AG04450 (cell line): ENCODE measurements around the gene NANOS2. TPM values are rescaled to one million over a fixed set of nuclear protein-coding genes. Genes with fewer than 3 reads are reported as not detected.

Experiments used
- CTCF ChIA-PET: fragments of 300-600, 350-600 bp; formaldehyde crosslinking; extraction: SDS; loops from one replicate; lab custom pipeline; 2022; ENCODE audit warnings: antibody characterized with exemption, inconsistent platforms; lab: Charles Lee
- POLR2A ChIA-PET: fragments of 350-600 bp; formaldehyde crosslinking; extraction: SDS; loops from one replicate; lab custom pipeline; 2021; ENCODE audit warnings: antibody characterized with exemption, inconsistent platforms; lab: Yijun Ruan, JAX
- DNase-seq: peaks from one replicate; pipeline ENCODE4 v3.0.0-alpha.2; 2011; ENCODE audit warnings: low read depth, low spot score
- H3K27ac ChIP-seq: one replicate; pipeline ENCODE4 v1.5.1; 2012; ENCODE audit warnings: low read depth, low read length, control low read depth
- H3K27me3 ChIP-seq: one replicate; pipeline ENCODE4 v1.6.0; 2012; ENCODE audit warnings: low read length; ENCODE audit not compliant: control insufficient read depth, insufficient read depth
- H3K4me3 ChIP-seq: 2 replicates; pipeline ENCODE4 v1.5.1; 2011; ENCODE audit warnings: mild to moderate bottlenecking, low read depth, low read length, control low read depth
- H3K9me3 ChIP-seq: 2 replicates; pipeline ENCODE4 v1.5.1; 2012; ENCODE audit warnings: low read length; ENCODE audit not compliant: control insufficient read depth, insufficient read depth
- CTCF ChIP-seq: IDR thresholded peaks from 2 replicates; pipeline ENCODE4 v1.5.1; 2011; ENCODE audit warnings: low read depth, low read length, control low read depth, inconsistent platforms
- polyA minus RNA-seq: library from RNA; depleted of rRNA, polyadenylated mRNA; stranded (reverse); fragments of >200 nt; gene quantifications from 2 replicates; pipeline ENCODE4 v1.2.3, GENCODE V29; 2011; rRNA and poly(A)+ RNA removed
- polyA plus RNA-seq: library from polyadenylated mRNA; depleted of rRNA; stranded (reverse); fragments of >200 nt; gene quantifications from 2 replicates; pipeline ENCODE4 v1.2.3, GENCODE V29; 2011; rRNA removed

Gene NANOS2
- not detected in 2 replicates for polyA plus RNA-seq
- not detected in 2 replicates for polyA minus RNA-seq

GRCh38 chr19:45913874-45914830 is at the start of gene NANOS2:
Gene NANOS2, minus strand, starts transcription at chr19:45914778. Its CDS starts 85 bp downstream, at chr19:45914693.
- Histone ChIP-seq H3K4me3 (no peak within 1 kb of the TSS), H3K27ac (no peak within 1 kb of the TSS), H3K9me3 (no peaks in the 10 kb centered on the region), H3K27me3 (peaks cover 7% of the 10 kb centered on the region)
- no peak for TF ChIP-seq CTCF
- POLR2A ChIA-PET: no interaction called here
- CTCF ChIA-PET: no interaction called here
- no peak for DNase-seq

GRCh38 chr19:45962021-45962420 is 47.4 kb upstream of the NANOS2 start:
- CTCF ChIA-PET: interaction anchor here (0.8 kb wide), 1 partner anchor 145 kb away, joined by 3 read pairs; no protein-coding TSS in a partner anchor
- POLR2A ChIA-PET: no interaction called here
- Histone ChIP-seq H3K27ac (no peak overlapping the region), H3K9me3 (no peaks in the 10 kb centered on the region; the same call in 1 of the 2 replicates), H3K4me3 (no peak overlapping the region), H3K27me3 (peaks cover 29% of the 10 kb centered on the region)
- DNase-seq: no peak
- no peak for TF ChIP-seq CTCF

GRCh38 chr19:45960595-45961235 is 46.1 kb upstream of the NANOS2 start:
- POLR2A ChIA-PET: no interaction called here
- no peak for TF ChIP-seq CTCF
- H3K27ac ChIP-seq: no peak overlapping the region
- no peak for DNase-seq
- CTCF ChIA-PET: no interaction called here
- peaks cover 21% of the 10 kb centered on the region for H3K27me3 ChIP-seq
- H3K4me3 ChIP-seq: no peak overlapping the region
- H3K9me3 ChIP-seq: no peaks in the 10 kb centered on the region; the same call in 1 of the 2 replicates

GRCh38 chr19:45959517-45960025 is 45.0 kb upstream of the NANOS2 start:
- TF ChIP-seq CTCF: no peak
- H3K27ac ChIP-seq: no peak overlapping the region
- ChIA-PET POLR2A (no interaction called here), CTCF (no interaction called here)
- DNase-seq: no peak
- H3K4me3 ChIP-seq: no peak overlapping the region
- H3K27me3 ChIP-seq: peaks cover 21% of the 10 kb centered on the region
- no peaks in the 10 kb centered on the region; the same call in 1 of the 2 replicates for H3K9me3 ChIP-seq
